Rectal smooth muscle tissue (tissue), 1 donor: ENCODE data around the gene ARFGEF2.

Experiments used
- H3K27ac ChIP-seq: one replicate; pipeline ENCODE4 v1.7.0; 2013; ENCODE audit warnings: low read depth, low read length, inconsistent platforms
- H3K27me3 ChIP-seq: one replicate; pipeline ENCODE4 v1.7.0; 2013; ENCODE audit warnings: low read length; ENCODE audit not compliant: control insufficient read depth, insufficient read depth
- H3K36me3 ChIP-seq: one replicate; pipeline ENCODE4 v1.7.0; 2013; ENCODE audit warnings: low read length; ENCODE audit not compliant: control insufficient read depth, insufficient read depth
- H3K4me1 ChIP-seq: one replicate; pipeline ENCODE4 v1.7.0; 2013; ENCODE audit warnings: low read length; ENCODE audit not compliant: control insufficient read depth, insufficient read depth
- H3K4me3 ChIP-seq: one replicate; pipeline ENCODE4 v1.7.0; 2013; ENCODE audit warnings: low read length
- H3K9ac ChIP-seq: one replicate; pipeline ENCODE4 v1.7.0; 2013; ENCODE audit warnings: low read length

ARFGEF2 gene

DNA sequence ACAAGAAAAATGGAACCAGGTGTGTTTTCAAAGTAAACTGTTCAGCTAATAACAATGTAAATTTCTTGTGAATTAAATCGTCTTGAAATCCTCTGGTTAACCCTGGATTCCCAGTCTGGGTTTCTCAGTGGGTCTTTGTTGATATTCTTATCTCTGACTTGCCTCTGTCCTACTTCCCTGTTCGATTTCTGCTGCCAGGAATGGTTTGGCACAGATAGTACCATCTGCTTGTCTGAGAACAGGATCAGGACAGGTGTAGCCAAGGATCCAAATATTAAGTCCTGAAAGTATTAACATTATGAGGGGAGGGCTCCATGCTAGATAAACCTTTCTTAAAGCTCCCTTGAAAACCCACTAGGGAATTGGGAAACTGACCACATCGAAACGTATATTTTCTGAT, 30.1 kb downstream of the ARFGEF2 start:
- Histone ChIP-seq H3K9ac (no peak overlapping the region), H3K27me3 (no peaks in the 10 kb centered on the region), H3K4me3 (no peak overlapping the region), H3K36me3 (peaks cover 14% of the 10 kb centered on the region), H3K27ac (no peak overlapping the region), H3K4me1 (no peaks in the 10 kb centered on the region)

DNA sequence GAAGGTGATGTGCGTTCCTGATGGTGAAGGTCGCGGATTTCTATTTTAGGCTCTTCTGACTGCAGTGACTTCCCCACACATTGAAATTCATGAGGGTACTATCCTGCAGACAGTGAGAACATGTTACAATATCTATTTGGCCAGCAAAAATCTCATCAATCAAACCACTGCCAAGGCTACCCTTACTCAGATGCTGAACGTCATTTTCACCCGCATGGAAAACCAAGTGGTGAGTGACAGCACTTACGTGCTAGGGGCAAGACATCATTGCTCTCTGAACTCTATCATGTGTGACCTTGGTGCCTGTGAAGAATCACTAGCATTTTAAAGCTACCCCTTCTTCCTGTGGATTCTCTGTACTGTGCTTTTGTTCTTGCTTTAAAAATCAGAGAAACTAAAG, 31.1 kb downstream of the ARFGEF2 start:
- H3K27me3 ChIP-seq: no peaks in the 10 kb centered on the region
- H3K27ac ChIP-seq: no peak overlapping the region
- H3K4me1 ChIP-seq: no peaks in the 10 kb centered on the region
- no peak overlapping the region for H3K4me3 ChIP-seq
- H3K36me3 ChIP-seq: peaks cover 22% of the 10 kb centered on the region
- H3K9ac ChIP-seq: no peak overlapping the region

DNA sequence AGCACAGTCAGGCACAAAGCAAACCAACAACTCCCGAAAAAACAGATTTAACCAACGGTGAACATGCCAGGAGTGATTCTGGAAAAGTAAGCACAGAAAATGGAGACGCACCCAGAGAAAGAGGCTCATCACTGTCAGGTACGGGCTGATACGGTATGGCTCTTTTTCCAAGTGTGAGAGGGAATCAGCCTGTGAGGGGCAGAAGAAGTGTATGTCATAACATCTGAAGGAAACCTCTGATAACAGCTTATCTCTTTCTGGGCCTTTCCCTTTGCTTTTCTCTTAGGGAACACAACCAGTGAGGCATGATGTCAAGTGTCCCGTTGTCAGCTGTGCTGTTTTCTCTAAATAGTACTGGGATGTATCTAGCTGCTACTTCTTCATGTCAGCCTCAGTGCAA, 32.1 kb downstream of the ARFGEF2 start:
- peaks cover 23% of the 10 kb centered on the region for H3K36me3 ChIP-seq

GRCh38 chr20:48956052-48956451, 34.5 kb downstream of the ARFGEF2 start:
- H3K9ac ChIP-seq: no peak overlapping the region
- H3K36me3 ChIP-seq: peaks cover 23% of the 10 kb centered on the region
- no peak overlapping the region for H3K27ac ChIP-seq
- no peaks in the 10 kb centered on the region for H3K27me3 ChIP-seq
- no peak overlapping the region for H3K4me3 ChIP-seq
- no peaks in the 10 kb centered on the region for H3K4me1 ChIP-seq

More for the DNA sequence above, 32.1 kb downstream of the ARFGEF2 start:
- Histone ChIP-seq H3K27ac (no peak overlapping the region), H3K9ac (no peak overlapping the region), H3K4me1 (no peaks in the 10 kb centered on the region), H3K27me3 (no peaks in the 10 kb centered on the region), H3K4me3 (no peak overlapping the region)

GRCh38 chr20:48957053-48957481, 35.6 kb downstream of the ARFGEF2 start:
- Histone ChIP-seq H3K36me3 (peaks cover 19% of the 10 kb centered on the region), H3K4me3 (no peak overlapping the region), H3K4me1 (no peaks in the 10 kb centered on the region), H3K9ac (no peak overlapping the region), H3K27ac (no peak overlapping the region), H3K27me3 (no peaks in the 10 kb centered on the region)

GRCh38 chr20:48957533-48957932, 36.0 kb downstream of the ARFGEF2 start:
- no peaks in the 10 kb centered on the region for H3K27me3 ChIP-seq
- peaks cover 19% of the 10 kb centered on the region for H3K36me3 ChIP-seq
- no peak overlapping the region for H3K27ac ChIP-seq
- H3K4me3 ChIP-seq: no peak overlapping the region
- H3K9ac ChIP-seq: no peak overlapping the region
- H3K4me1 ChIP-seq: no peaks in the 10 kb centered on the region

GRCh38 chr20:48958743-48959142, 37.2 kb downstream of the ARFGEF2 start:
- no peaks in the 10 kb centered on the region for H3K4me1 ChIP-seq
- no peak overlapping the region for H3K4me3 ChIP-seq
- no peak overlapping the region for H3K27ac ChIP-seq
- peaks cover 13% of the 10 kb centered on the region for H3K36me3 ChIP-seq
- H3K27me3 ChIP-seq: no peaks in the 10 kb centered on the region
- H3K9ac ChIP-seq: no peak overlapping the region

DNA sequence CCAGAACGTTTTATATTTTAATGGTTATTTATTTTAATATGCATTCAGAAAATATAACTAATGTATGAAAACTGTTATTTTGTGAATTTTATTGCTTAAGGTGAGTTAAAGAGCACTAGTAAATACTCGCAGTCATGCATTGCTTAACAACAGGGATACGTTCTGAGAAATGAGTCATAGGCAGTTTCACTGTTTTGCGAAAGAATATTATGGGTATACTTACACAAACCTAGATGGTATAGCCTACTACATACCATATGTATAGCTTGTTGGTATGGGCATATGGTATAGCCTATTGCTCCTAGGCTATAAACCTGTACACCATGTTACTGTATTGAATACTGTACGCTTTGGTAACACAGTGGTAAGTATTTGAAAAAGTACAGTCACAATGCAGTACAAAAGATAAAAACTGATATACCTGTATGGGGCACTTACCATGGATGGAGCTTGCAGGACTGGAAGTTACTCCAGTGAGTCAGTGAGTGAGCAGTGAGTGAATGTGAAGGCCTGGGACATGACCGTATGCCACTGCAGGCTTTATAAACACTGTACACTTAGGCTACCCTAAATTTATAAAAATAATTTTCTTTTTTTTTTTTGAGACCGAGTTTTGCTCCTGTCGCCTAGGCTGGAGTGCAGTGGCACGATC, 38.5 kb downstream of the ARFGEF2 start:
- Histone ChIP-seq H3K36me3 (peaks cover 11% of the 10 kb centered on the region), H3K4me1 (no peaks in the 10 kb centered on the region), H3K9ac (no peak overlapping the region), H3K27me3 (no peaks in the 10 kb centered on the region), H3K4me3 (no peak overlapping the region), H3K27ac (no peak overlapping the region)

- no peak overlapping the region for H3K9ac ChIP-seq
- peaks cover 3% of the 10 kb centered on the region for H3K4me1 ChIP-seq
- H3K27me3 ChIP-seq: no peaks in the 10 kb centered on the region
- H3K36me3 ChIP-seq: peaks cover 12% of the 10 kb centered on the region
- H3K4me3 ChIP-seq: no peak overlapping the region
- H3K27ac ChIP-seq: no peak overlapping the region
Observed at GRCh38 chr20:48962421-48962820, 40.9 kb downstream of the ARFGEF2 start.

GRCh38 chr20:48962976-48963771, 41.7 kb downstream of the ARFGEF2 start:
- no peaks in the 10 kb centered on the region for H3K27me3 ChIP-seq
- peaks cover 8% of the 10 kb centered on the region for H3K36me3 ChIP-seq
- no peak overlapping the region for H3K4me3 ChIP-seq
- H3K4me1 ChIP-seq: peaks cover 3% of the 10 kb centered on the region
- no peak overlapping the region for H3K9ac ChIP-seq
- H3K27ac ChIP-seq: no peak overlapping the region

GRCh38 chr20:48965189-48965910, 43.8 kb downstream of the ARFGEF2 start:
- peaks cover 3% of the 10 kb centered on the region for H3K4me1 ChIP-seq

GRCh38 chr20:48970681-48971365, 49.3 kb downstream of the ARFGEF2 start:
- Histone ChIP-seq H3K36me3 (peaks cover 24% of the 10 kb centered on the region), H3K4me3 (no peak overlapping the region), H3K4me1 (peaks cover 1% of the 10 kb centered on the region), H3K27ac (no peak overlapping the region), H3K9ac (no peak overlapping the region), H3K27me3 (no peaks in the 10 kb centered on the region)

More at GRCh38 chr20:48965189-48965910, 43.8 kb downstream of the ARFGEF2 start:
- no peaks in the 10 kb centered on the region for H3K27me3 ChIP-seq
- no peak overlapping the region for H3K27ac ChIP-seq
- H3K9ac ChIP-seq: no peak overlapping the region
- peaks cover 18% of the 10 kb centered on the region for H3K36me3 ChIP-seq
- H3K4me3 ChIP-seq: no peak overlapping the region
